H9 (cell line): ENCODE results near the gene PLA2G2E. TPM values are rescaled to one million over a fixed set of nuclear protein-coding genes. Genes with fewer than 3 reads are reported as not detected.

Experiments
- DNase-seq: peaks from one replicate; pipeline ENCODE4 v3.0.0-alpha.2; 2017
- H2AFZ ChIP-seq: one replicate; pipeline ENCODE4 v1.6.1; 2013; ENCODE audit warnings: mild to moderate bottlenecking, low read length, control low read depth, moderate library complexity
- H2AK5ac ChIP-seq: 2 replicates; pipeline ENCODE4 v1.6.1; 2013; ENCODE audit warnings: low read length, control low read depth, mixed read lengths; ENCODE audit not compliant: insufficient read length
- H2BK120ac ChIP-seq: one replicate; pipeline ENCODE4 v1.6.1; 2013; ENCODE audit warnings: low read depth, mild to moderate bottlenecking, low read length, control low read depth, inconsistent platforms; ENCODE audit not compliant: poor library complexity, severe bottlenecking
- H2BK12ac ChIP-seq: 2 replicates; pipeline ENCODE4 v1.6.1; 2013; ENCODE audit warnings: low read length, control low read depth, mixed read lengths, low read depth; ENCODE audit not compliant: insufficient read length
- H2BK15ac ChIP-seq: 2 replicates; pipeline ENCODE4 v1.6.1; 2013; ENCODE audit warnings: low read depth, low read length, control low read depth
- H2BK20ac ChIP-seq: one replicate; pipeline ENCODE4 v1.6.1; 2013; ENCODE audit warnings: low read depth, mild to moderate bottlenecking, low read length, control low read depth, inconsistent platforms; ENCODE audit not compliant: poor library complexity, severe bottlenecking
- H2BK5ac ChIP-seq: 2 replicates; pipeline ENCODE4 v1.6.1; 2013; ENCODE audit warnings: low read length, control low read depth, mixed read lengths; ENCODE audit not compliant: insufficient read length
- H3K14ac ChIP-seq: 2 replicates; pipeline ENCODE4 v1.6.1; 2013; ENCODE audit warnings: low read length, control low read depth; ENCODE audit not compliant: insufficient read depth
- H3K18ac ChIP-seq: 2 replicates; pipeline ENCODE4 v1.6.1; 2013; ENCODE audit warnings: low read depth, mild to moderate bottlenecking, mixed read lengths, low read length, control low read depth; ENCODE audit not compliant: insufficient read length
- H3K23ac ChIP-seq: 2 replicates; pipeline ENCODE4 v1.6.1; 2013; ENCODE audit warnings: low read length, control low read depth, mixed read lengths, low read depth; ENCODE audit not compliant: insufficient read length
- H3K23me2 ChIP-seq: 2 replicates; pipeline ENCODE4 v1.6.1; 2013; ENCODE audit warnings: low read depth, mild to moderate bottlenecking, mixed read lengths, low read length, control low read depth; ENCODE audit not compliant: insufficient read length, poor library complexity, severe bottlenecking
- H3K27ac ChIP-seq: 2 replicates; pipeline ENCODE4 v1.5.1; 2013; ENCODE audit warnings: low read length, control low read depth, mixed read lengths, low read depth; ENCODE audit not compliant: insufficient read length
- H3K27me3 ChIP-seq: 2 replicates; pipeline ENCODE4 v1.6.1; 2013; ENCODE audit warnings: low read length, control low read depth, inconsistent platforms; ENCODE audit not compliant: insufficient read depth
- H3K4ac ChIP-seq: 2 replicates; pipeline ENCODE4 v1.6.1; 2013; ENCODE audit warnings: low read depth, mild to moderate bottlenecking, control low read depth, inconsistent platforms, low read length, moderate library complexity
- H3K4me1 ChIP-seq: 2 replicates; pipeline ENCODE4 v1.6.1; 2013; ENCODE audit warnings: low read length, control low read depth, inconsistent platforms; ENCODE audit not compliant: insufficient read depth
- H3K4me2 ChIP-seq: 2 replicates; pipeline ENCODE4 v1.6.1; 2013; ENCODE audit warnings: low read length, control low read depth, mixed read lengths; ENCODE audit not compliant: insufficient read length, insufficient read depth
- H3K56ac ChIP-seq: 2 replicates; pipeline ENCODE4 v1.6.1; 2013; ENCODE audit warnings: low read depth, mild to moderate bottlenecking, mixed read lengths, low read length, control low read depth; ENCODE audit not compliant: insufficient read length
- H3K79me1 ChIP-seq: 2 replicates; pipeline ENCODE4 v1.6.1; 2013; ENCODE audit warnings: low read depth, mild to moderate bottlenecking, moderate library complexity, low read length, control low read depth, inconsistent platforms; ENCODE audit not compliant: insufficient read depth, poor library complexity, severe bottlenecking
- H3K79me2 ChIP-seq: 2 replicates; pipeline ENCODE4 v1.6.1; 2013; ENCODE audit warnings: low read length, control low read depth, inconsistent platforms; ENCODE audit not compliant: insufficient read depth
- H3K9ac ChIP-seq: 2 replicates; pipeline ENCODE4 v1.6.1; 2013; ENCODE audit warnings: low read length, control low read depth, mixed read lengths; ENCODE audit not compliant: insufficient read length; ENCODE audit errors: extremely low read depth
- H3K9me3 ChIP-seq: one replicate; pipeline ENCODE4 v1.6.1; 2013; ENCODE audit warnings: low read depth, low read length, inconsistent platforms; ENCODE audit not compliant: control insufficient read depth
- H3T11ph ChIP-seq: one replicate; pipeline ENCODE4 v1.6.1; 2013; ENCODE audit warnings: mild to moderate bottlenecking, low read length, control low read depth, inconsistent platforms
- H4K20me1 ChIP-seq: one replicate; pipeline ENCODE4 v1.6.1; 2013; ENCODE audit not compliant: control insufficient read depth, insufficient read length, insufficient read depth
- H4K5ac ChIP-seq: 2 replicates; pipeline ENCODE4 v1.6.1; 2013; ENCODE audit warnings: low read depth, mild to moderate bottlenecking, mixed read lengths, low read length, control low read depth; ENCODE audit not compliant: insufficient read length
- H4K8ac ChIP-seq: replicated peaks from 2 replicates; pipeline ENCODE4 v1.6.1; 2013; ENCODE audit warnings: low read length, control low read depth, mixed read lengths, low read depth; ENCODE audit not compliant: insufficient read length
- H4K91ac ChIP-seq: 2 replicates; pipeline ENCODE4 v1.6.1; 2013; ENCODE audit warnings: low read depth, mild to moderate bottlenecking, moderate library complexity, mixed read lengths, low read length, control low read depth; ENCODE audit not compliant: insufficient read length
- H3K27ac Mint-ChIP-seq, 3 experiments: 2 replicates in 2 of 3; 3 replicates in 1 of 3; pipeline ENCODE4 v1.8.0; 2020 to 2021; ENCODE audit warnings: mixed read lengths in 3 of 3, mild to moderate bottlenecking in 1 of 3, moderate library complexity in 1 of 3
- H3K27me3 Mint-ChIP-seq: 2 replicates; pipeline ENCODE4 v1.8.0; 2021; ENCODE audit warnings: low read depth, mild to moderate bottlenecking, moderate library complexity, mixed read lengths
- H3K36me3 Mint-ChIP-seq, 3 experiments: 2 replicates in 2 of 3; 3 replicates in 1 of 3; pipeline ENCODE4 v1.8.0; 2020 to 2021; ENCODE audit warnings: low read depth in 3 of 3, mixed read lengths in 3 of 3; ENCODE audit not compliant: insufficient read depth in 1 of 3
- H3K4me1 Mint-ChIP-seq, 2 experiments: 2 replicates each; pipeline ENCODE4 v1.8.0; 2020; ENCODE audit warnings: mixed read lengths in 2 of 2
- H3K4me3 Mint-ChIP-seq, 2 experiments: 2 replicates in 1 of 2; 3 replicates in 1 of 2; pipeline ENCODE4 v1.8.0; 2020 to 2021; ENCODE audit warnings: mild to moderate bottlenecking in 2 of 2, mixed read lengths in 2 of 2, moderate library complexity in 1 of 2
- H3K9me3 Mint-ChIP-seq, 2 experiments: 2 replicates in 1 of 2; 3 replicates in 1 of 2; pipeline ENCODE4 v1.8.0; 2020; ENCODE audit warnings: mild to moderate bottlenecking in 2 of 2, mixed read lengths in 2 of 2, moderate library complexity in 1 of 2
- WGBS: extraction: QIAGEN DNeasy Blood & Tissue Kit; methylation state at CpG from one replicate; pipeline ENCODE4 v1.1.7; 2013; ENCODE audit warnings: missing lambda C conversion rate, low lambda C conversion rate, mixed read lengths; ENCODE audit not compliant: insufficient read length; ENCODE audit errors: extremely low coverage; 5-methylcytosine and 5-hydroxymethylcytosine counted together
- total RNA-seq: library from RNA; stranded (reverse); gene quantifications from 2 replicates; pipeline ENCODE4 v1.2.1, GENCODE V29; 2021
- TF ChIP-seq, protein P1 (sequence below): fragments of 200-600 bp; sonication (generic); conservative IDR thresholded peaks from 3 replicates; pipeline ENCODE4 v1.8.0; 2021; ENCODE audit warnings: antibody characterized with exemption, mild to moderate bottlenecking

Gene PLA2G2E
- total RNA-seq, 1 experiment from 2014 or later = not detected

DNA sequence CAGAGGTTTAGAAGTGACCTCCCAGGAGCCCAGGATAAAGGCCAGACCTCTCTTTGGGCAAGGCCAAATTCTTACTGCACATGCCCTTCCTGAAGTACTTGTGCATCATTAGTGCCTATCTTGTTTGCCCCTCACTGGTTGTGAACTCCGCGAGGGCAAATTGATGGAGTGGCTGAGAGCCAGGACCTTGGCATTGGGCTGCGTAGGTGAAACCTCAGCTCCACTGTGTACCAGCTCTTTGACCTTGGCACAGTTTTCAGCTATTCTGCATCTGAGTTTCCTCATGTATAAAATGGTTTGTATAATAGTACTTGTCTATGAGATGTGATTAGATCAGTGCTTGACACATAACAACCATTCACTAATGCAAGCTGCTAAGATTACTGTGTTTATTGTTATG lies 29.7 kb downstream of the PLA2G2E start:
- H3K4ac ChIP-seq = no peak overlapping the region
- H3K18ac ChIP-seq = no peak overlapping the region
- H3K9ac ChIP-seq = no peak overlapping the region
- H2BK12ac ChIP-seq = no peak overlapping the region
- H3K23ac ChIP-seq = no peak overlapping the region
- no peak overlapping the region for H3T11ph ChIP-seq
- Mint-ChIP-seq H3K27me3 (no peaks in the 10 kb centered on the region), H3K27ac (no peak overlapping the region), H3K36me3 (peaks cover 12 to 63% (median 53%) of the 10 kb centered on the region in 3 experiments; a peak in 6 of 7 replicates), H3K4me3 (no peak overlapping the region), H3K4me1 (no peaks in the 10 kb centered on the region; a peak in 1 of 4 replicates), H3K9me3 (no peaks in the 10 kb centered on the region)
- H2AK5ac ChIP-seq = no peak overlapping the region
- H3K4me2 ChIP-seq = no peak overlapping the region
- H4K20me1 ChIP-seq = no peaks in the 10 kb centered on the region
- no peaks in the 10 kb centered on the region; the same call in 1 of the 2 replicates for H3K79me2 ChIP-seq
- no peaks in the 10 kb centered on the region for H3K27me3 ChIP-seq
- DNase-seq = no peak
- no peak overlapping the region for H2BK5ac ChIP-seq
- H3K23me2 ChIP-seq = no peaks in the 10 kb centered on the region
- H2BK120ac ChIP-seq = no peak overlapping the region
- H4K8ac ChIP-seq = no peak overlapping the region
- no peak overlapping the region for H2AFZ ChIP-seq
- no peak overlapping the region for H3K56ac ChIP-seq
- no peaks in the 10 kb centered on the region for H3K4me1 ChIP-seq
- no peak overlapping the region for H2BK20ac ChIP-seq
- H4K5ac ChIP-seq = no peak overlapping the region
- no peak overlapping the region for H3K14ac ChIP-seq
- no peak overlapping the region for H4K91ac ChIP-seq
- TF ChIP-seq, protein P1, sequence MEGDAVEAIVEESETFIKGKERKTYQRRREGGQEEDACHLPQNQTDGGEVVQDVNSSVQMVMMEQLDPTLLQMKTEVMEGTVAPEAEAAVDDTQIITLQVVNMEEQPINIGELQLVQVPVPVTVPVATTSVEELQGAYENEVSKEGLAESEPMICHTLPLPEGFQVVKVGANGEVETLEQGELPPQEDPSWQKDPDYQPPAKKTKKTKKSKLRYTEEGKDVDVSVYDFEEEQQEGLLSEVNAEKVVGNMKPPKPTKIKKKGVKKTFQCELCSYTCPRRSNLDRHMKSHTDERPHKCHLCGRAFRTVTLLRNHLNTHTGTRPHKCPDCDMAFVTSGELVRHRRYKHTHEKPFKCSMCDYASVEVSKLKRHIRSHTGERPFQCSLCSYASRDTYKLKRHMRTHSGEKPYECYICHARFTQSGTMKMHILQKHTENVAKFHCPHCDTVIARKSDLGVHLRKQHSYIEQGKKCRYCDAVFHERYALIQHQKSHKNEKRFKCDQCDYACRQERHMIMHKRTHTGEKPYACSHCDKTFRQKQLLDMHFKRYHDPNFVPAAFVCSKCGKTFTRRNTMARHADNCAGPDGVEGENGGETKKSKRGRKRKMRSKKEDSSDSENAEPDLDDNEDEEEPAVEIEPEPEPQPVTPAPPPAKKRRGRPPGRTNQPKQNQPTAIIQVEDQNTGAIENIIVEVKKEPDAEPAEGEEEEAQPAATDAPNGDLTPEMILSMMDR = no peak
- WGBS = no CpG with 5 or more reads among the region's 3 CpGs
- H3K79me1 ChIP-seq = peaks cover 5% of the 10 kb centered on the region
- no peak overlapping the region for H2BK15ac ChIP-seq
- no peak overlapping the region for H3K27ac ChIP-seq
- H3K9me3 ChIP-seq = no peaks in the 10 kb centered on the region
